Uterus (tissue), 4 donors: Measurements from ENCODE around the gene RRP36. TPM values are rescaled to one million over a fixed set of nuclear protein-coding genes. Genes with fewer than 3 reads are reported as not detected.

Source experiments
- DNase-seq, 2 donors: peaks; one replicate each; pipeline ENCODE4 v3.0.0-alpha.2; 2019 to 2020
- H3K27ac ChIP-seq, 2 donors: fragments of 200-600 bp; sonication (generic); 1 replicate in 1 of 2; 2 replicates in 1 of 2; pipeline ENCODE4 v1.5.1; 2016 to 2018
- H3K27me3 ChIP-seq, 2 donors: fragments of 200-600 bp; sonication (generic); one replicate each; pipeline ENCODE4 v1.5.1; 2018 to 2019; ENCODE audit warnings: control low read depth in 1 of 2
- H3K36me3 ChIP-seq, 2 donors: fragments of 200-600 bp; sonication (generic); one replicate each; pipeline ENCODE4 v1.5.1; 2019; ENCODE audit warnings: control low read depth in 1 of 2
- H3K4me1 ChIP-seq, 2 donors: fragments of 200-600 bp; sonication (generic); one replicate each; pipeline ENCODE4 v1.5.1; 2018 to 2019; ENCODE audit warnings: control low read depth in 1 of 2
- H3K4me3 ChIP-seq, 2 donors: fragments of 200-600 bp; sonication (generic); 1 replicate in 1 of 2; 2 replicates in 1 of 2; pipeline ENCODE4 v1.5.1; 2018 to 2019; ENCODE audit warnings: mild to moderate bottlenecking in 1 of 2
- H3K9me3 ChIP-seq, 2 donors: fragments of 200-600 bp; sonication (generic); one replicate each; pipeline ENCODE4 v1.5.1; 2019; ENCODE audit warnings: control low read depth in 1 of 2
- POLR2A ChIP-seq, 2 donors: fragments of 450-650 bp; IDR thresholded peaks; one replicate each; pipeline ENCODE4 v1.6.1; 2016; ENCODE audit warnings: antibody characterized with exemption in 2 of 2, mild to moderate bottlenecking in 1 of 2, moderate library complexity in 1 of 2
- intact Hi-C: fragments of 100-400 bp; cut with DNase I; formaldehyde crosslinking; loops from one replicate; pipeline ENCODE4 v1.15.1; 2023; ENCODE audit warnings: low total_unique reads
- total RNA-seq, 4 donors: library from RNA; depleted of rRNA in 3 of 4; stranded (reverse); fragments of >200 nt in 3 of 4; gene quantifications; one replicate each; pipeline versions ENCODE4 v1.1.0 to v1.2.4, GENCODE V29; 2014 to 2023
- TF ChIP-seq, protein P1 (sequence below), 4 experiments: fragments of 200-600 bp in 2 of 4; fragments of 450-650 bp in 2 of 4; sonication (generic) in 2 of 4; IDR thresholded peaks; one replicate each; pipeline ENCODE4 v1.5.1; 2016 to 2019; ENCODE audit warnings: antibody characterized with exemption in 4 of 4, mild to moderate bottlenecking in 2 of 4, moderate library complexity in 1 of 4
- donor health status: DM: yes; HTN: yes; CAD: no.

RRP36 gene
- total RNA-seq, 4 donors from 2014 or later: 30.5 to 57.2 (median 45.9) TPM

DNA sequence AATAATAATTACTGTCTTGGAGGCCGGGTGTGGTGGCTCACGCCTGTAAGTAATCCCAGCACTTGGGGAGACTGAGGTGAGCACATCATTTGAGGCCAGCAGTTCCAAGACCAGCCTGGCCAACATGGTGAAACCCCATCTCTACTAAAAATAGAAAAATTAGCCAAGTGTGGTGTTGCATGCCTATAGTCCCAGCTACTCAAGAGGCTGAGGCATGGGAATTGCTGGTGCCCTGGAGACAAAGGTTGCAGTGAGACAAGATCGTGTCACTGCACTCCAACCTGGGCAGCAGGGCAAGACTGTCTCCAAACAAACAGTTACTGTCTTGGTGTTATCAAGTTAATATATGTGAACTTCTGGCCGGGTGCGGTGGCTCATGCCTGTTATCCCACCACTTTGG is 4.9 kb downstream of the RRP36 start:
- H3K27me3 ChIP-seq: no peaks in the 10 kb centered on the region
- no peaks in the 10 kb centered on the region for H3K9me3 ChIP-seq
- TF ChIP-seq, protein P1, sequence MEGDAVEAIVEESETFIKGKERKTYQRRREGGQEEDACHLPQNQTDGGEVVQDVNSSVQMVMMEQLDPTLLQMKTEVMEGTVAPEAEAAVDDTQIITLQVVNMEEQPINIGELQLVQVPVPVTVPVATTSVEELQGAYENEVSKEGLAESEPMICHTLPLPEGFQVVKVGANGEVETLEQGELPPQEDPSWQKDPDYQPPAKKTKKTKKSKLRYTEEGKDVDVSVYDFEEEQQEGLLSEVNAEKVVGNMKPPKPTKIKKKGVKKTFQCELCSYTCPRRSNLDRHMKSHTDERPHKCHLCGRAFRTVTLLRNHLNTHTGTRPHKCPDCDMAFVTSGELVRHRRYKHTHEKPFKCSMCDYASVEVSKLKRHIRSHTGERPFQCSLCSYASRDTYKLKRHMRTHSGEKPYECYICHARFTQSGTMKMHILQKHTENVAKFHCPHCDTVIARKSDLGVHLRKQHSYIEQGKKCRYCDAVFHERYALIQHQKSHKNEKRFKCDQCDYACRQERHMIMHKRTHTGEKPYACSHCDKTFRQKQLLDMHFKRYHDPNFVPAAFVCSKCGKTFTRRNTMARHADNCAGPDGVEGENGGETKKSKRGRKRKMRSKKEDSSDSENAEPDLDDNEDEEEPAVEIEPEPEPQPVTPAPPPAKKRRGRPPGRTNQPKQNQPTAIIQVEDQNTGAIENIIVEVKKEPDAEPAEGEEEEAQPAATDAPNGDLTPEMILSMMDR (IDR thresholded peaks at IDR 0.05): no peak
- TF ChIP-seq POLR2A (IDR thresholded peaks at IDR 0.05): no peak
- no peak overlapping the region for H3K4me3 ChIP-seq
- DNase-seq: no peak
- intact Hi-C loops: no loop called here
- H3K36me3 ChIP-seq: no peaks in the 10 kb centered on the region
- no peak overlapping the region for H3K27ac ChIP-seq
- peaks cover 0 to 8% of the 10 kb centered on the region in 2 donors for H3K4me1 ChIP-seq

DNA sequence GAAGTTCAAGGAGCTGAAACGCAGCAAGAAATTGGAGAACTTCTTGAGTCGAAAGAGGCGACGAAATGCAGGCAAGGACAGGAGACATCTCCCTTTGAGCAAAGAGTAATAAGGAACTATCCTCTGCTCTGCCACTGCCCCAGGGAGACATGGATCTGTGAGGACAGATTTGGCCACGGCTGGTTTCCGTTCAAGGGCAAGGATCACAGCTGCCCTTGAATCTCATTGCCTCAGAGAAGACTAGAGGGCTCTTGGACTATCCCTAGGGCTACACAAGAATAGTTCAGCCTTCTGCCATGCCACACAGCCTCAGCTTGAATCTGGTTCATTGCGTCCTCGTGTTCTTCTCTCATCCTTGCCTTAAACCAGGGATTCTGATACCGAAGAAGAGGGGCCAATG is 7.7 kb downstream of the RRP36 start:
- intact Hi-C loops: no loop called here
- no peak for DNase-seq
- TF ChIP-seq POLR2A (IDR thresholded peaks at IDR 0.05): no peak
- no peaks in the 10 kb centered on the region for H3K27me3 ChIP-seq
- no peaks in the 10 kb centered on the region for H3K36me3 ChIP-seq
- H3K27ac ChIP-seq: no peak overlapping the region
- no peak overlapping the region for H3K4me3 ChIP-seq
- H3K4me1 ChIP-seq: no peaks in the 10 kb centered on the region
- no peaks in the 10 kb centered on the region for H3K9me3 ChIP-seq

DNA sequence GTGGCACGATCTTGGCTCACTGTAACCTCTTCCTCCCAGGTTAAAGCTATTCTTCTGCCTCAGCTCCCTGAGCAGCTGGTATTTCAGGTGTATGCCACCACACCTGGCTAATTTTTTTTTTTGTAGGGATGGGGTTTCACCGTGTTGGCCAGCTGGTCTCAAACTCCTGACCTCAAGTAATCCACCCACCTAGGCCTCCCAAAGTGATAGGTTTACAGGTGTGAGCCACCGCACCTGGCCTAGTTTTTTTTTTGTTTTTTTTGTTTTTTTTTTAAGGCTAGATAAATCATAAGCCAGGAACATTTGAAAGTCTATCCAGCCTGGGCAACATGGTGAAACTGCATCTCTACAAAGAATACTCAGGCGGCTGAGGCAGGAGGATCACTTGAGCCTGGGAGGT is 10.9 kb downstream of the RRP36 start:
- H3K27ac ChIP-seq: no peak overlapping the region
- TF ChIP-seq, protein P1 (IDR thresholded peaks at IDR 0.05): no peak
- TF ChIP-seq POLR2A (IDR thresholded peaks at IDR 0.05): no peak
- no peak for DNase-seq
- H3K27me3 ChIP-seq: no peaks in the 10 kb centered on the region
- no peaks in the 10 kb centered on the region for H3K4me1 ChIP-seq
- H3K9me3 ChIP-seq: no peaks in the 10 kb centered on the region
- no peaks in the 10 kb centered on the region for H3K36me3 ChIP-seq
- H3K4me3 ChIP-seq: no peak overlapping the region
- intact Hi-C loops: no loop called here

DNA sequence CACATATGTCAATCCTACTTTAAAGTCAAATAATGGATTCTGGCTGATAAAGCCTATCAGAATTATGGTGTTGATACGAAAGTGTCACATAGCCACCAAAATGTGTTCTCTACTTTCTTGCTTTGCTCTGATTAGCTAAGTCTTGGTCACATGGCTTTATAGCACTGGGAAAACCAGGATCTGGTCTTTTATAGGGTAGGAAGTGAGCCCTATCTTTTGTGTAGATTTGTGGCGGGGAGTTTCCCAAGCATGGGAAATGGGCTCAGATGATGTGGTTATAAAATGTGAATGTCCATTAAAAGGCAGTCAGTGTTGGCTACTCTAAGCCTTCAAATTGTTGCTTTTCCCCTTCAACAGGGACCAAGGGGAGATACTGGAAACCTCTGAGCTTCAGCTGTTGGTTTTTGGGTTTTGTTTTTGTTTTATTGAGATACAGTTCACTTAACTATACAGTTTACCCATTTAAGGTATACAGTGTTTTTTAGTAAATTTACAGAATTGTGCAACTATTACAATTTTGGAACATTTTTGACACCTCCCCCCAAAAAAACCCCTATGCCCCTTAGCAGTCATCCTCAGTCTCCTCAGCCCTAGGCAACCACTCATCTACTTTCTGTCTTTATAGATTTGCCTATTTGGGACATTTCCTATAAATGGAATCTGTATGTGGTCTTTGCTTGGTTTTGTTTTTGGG is 12.2 kb downstream of the RRP36 start:
- Histone ChIP-seq H3K27ac (no peak overlapping the region), H3K9me3 (no peaks in the 10 kb centered on the region), H3K4me1 (no peaks in the 10 kb centered on the region), H3K36me3 (no peaks in the 10 kb centered on the region), H3K4me3 (no peak overlapping the region), H3K27me3 (no peaks in the 10 kb centered on the region)
- intact Hi-C loops: no loop called here
- DNase-seq: no peak
- TF ChIP-seq, protein P1 (IDR thresholded peaks at IDR 0.05): no peak
- TF ChIP-seq POLR2A (IDR thresholded peaks at IDR 0.05): no peak

DNA sequence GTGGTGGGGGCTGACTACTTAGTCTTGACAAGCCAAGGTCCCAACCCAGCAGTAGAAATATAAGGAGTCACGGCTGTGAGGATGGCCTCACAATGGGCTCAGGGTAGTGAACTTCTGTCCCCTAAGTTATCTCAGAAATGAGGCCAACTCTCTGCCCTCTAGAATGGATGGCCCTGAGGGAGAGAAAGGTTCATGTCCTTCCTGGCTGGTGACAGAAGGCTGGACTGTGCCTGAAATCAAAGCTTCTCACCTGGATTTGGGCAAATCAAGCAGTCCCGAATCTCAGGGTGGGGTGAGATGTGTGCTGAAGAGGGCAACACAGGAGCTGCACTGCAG is 12.7 kb downstream of the RRP36 start:
- Histone ChIP-seq H3K36me3 (no peaks in the 10 kb centered on the region), H3K4me1 (no peaks in the 10 kb centered on the region), H3K9me3 (no peaks in the 10 kb centered on the region), H3K27ac (no peak overlapping the region), H3K4me3 (no peak overlapping the region), H3K27me3 (no peaks in the 10 kb centered on the region)
- DNase-seq: no peak
- TF ChIP-seq, protein P1 (IDR thresholded peaks at IDR 0.05): no peak
- intact Hi-C loops: no loop called here
